Activated CD4-positive, CD25-positive, alpha-beta regulatory T cell treated with anti-CD3 and anti-CD28 coated beads, Interleukin-2, amount 50 U/mL, for 16 hours (primary cell): ENCODE results near the gene CDH2.

Source experiments
- DNase-seq: peaks from one replicate; pipeline ENCODE4 v3.0.0-alpha.2; 2020; ENCODE audit warnings: low read depth, low spot score

Gene CDH2

DNA sequence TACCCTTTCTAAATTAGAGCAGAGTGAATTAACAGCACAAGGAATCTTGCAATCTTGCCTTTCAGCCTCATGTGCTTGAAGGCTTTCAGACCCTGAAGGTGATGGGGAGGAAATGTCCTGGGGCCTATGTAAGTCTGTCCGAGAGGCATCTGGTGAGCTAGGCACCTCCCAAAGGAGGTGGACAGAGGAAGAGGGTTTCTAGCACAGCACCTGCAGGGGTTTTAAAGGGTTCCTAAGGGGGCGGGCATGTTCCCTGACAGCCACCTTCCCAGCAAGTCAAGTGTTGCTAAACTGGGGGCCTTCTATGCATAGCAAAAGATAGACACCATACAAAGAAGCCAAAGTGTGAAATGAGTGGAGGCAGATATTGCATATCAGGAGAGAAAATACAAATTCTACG lies 88.5 kb downstream of the CDH2 start:
- no peak for DNase-seq

GRCh38 chr18:28086670-28087552 lies 90.0 kb downstream of the CDH2 start:
- DNase-seq, result no peak

- no peak for DNase-seq
Measured at GRCh38 chr18:28081516-28081915, 95.4 kb downstream of the CDH2 start.

GRCh38 chr18:28080876-28081300 lies 96.0 kb downstream of the CDH2 start:
- no peak for DNase-seq

- DNase-seq, result no peak
Measured at GRCh38 chr18:28079883-28080282, 97.0 kb downstream of the CDH2 start.

DNA sequence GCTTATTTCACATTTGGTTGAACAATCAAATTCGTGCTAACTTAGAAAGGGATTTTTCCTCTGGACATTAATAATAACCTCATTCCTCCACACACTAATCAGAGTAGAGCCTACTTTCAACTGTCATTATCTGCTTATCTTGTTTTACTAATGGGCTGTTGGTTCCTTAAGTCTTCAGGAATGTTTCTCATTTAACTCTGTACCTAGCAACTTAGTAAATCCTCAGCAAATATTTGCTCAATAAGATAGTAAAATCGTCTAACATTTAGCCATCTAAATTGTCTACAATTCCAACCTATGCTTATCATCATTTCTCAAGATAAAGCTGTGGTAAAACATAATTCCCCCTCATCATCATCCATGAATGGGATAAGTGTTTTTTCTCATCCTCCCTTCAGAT lies 98.1 kb downstream of the CDH2 start:
- no peak for DNase-seq

GRCh38 chr18:28078298-28078697 lies 98.6 kb downstream of the CDH2 start:
- DNase-seq, result no peak

DNA sequence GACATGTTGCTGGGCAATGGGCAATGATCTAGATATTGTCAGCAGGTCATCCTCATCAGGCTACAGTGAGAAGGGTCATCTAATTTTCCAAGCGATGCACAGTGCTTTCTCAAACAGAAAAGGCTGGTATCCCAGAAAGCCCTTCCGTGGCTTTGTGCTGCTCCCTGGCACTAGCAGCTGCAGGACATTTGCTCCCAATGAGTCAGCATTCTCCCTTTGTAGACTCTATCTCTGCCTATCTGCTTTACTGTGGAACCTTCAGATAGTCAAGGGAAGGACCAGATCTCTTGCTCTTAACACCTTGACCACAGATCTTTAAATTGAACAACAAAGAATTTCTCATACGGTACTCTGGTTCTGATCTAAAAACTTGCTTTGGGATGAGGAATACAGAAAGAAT lies 101.4 kb downstream of the CDH2 start:
- DNase-seq, result no peak

- no peak for DNase-seq
Measured at GRCh38 chr18:28074076-28074475, 102.9 kb downstream of the CDH2 start.

GRCh38 chr18:28073658-28074057 lies 103.3 kb downstream of the CDH2 start:
- DNase-seq, result no peak

- no peak for DNase-seq
Measured at GRCh38 chr18:28071199-28071598, 105.7 kb downstream of the CDH2 start.

GRCh38 chr18:28068207-28068606 lies 108.7 kb downstream of the CDH2 start:
- DNase-seq, result no peak

- no peak for DNase-seq
Measured at GRCh38 chr18:28067346-28067745, 109.6 kb downstream of the CDH2 start.

DNA sequence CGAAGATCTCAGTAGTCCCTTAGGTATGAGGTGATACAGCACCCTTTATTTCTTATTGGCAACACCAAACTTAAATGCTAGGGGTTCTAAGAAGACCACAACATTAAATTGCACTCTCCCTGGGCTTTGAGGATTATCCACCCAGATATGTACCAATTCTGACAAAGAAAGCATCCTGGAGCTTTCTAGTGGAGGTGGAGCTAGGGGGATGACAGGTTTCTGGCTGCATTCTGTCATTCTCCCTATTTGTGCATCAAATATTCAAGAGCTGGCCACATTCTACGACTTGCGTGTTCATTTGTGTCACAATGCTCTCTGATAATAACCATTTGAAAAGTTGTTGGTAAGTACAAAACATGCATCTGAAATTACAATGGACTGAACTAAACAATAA lies 111.1 kb downstream of the CDH2 start:
- no peak for DNase-seq

DNA sequence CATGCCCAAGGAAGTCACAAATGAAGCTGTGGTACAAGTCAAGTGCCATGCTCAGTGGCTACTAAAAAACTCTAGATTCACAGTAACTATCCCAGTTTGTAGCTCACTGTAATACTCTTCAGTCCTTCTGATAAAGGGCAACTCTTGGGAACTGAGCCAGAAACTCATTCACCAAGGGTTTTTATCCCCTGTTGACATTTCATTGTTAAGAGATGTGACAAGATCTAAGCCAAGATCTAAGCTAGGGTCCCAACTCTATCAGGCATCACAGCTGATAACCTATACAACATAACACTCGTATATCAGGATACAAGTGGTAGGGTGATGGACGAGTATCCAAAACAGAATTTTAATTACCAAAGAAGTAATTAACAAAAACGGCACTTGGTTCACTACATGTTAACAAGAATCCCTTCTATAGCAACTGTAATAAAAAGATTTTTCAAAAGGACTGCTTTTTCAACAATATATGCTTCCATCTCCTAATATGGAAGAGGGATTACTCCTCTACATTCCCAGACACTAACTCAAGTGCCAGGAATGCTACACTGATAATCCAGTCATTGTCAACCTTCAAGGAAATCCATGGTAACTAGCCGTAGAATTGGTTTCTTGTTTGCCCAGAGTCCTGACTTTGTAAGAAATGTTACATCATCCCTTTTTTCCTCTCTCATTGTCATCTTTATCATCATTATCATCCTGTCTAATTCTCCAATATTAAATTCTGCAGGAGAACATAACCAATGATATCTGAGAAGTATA lies 111.7 kb downstream of the CDH2 start:
- no peak for DNase-seq

DNA sequence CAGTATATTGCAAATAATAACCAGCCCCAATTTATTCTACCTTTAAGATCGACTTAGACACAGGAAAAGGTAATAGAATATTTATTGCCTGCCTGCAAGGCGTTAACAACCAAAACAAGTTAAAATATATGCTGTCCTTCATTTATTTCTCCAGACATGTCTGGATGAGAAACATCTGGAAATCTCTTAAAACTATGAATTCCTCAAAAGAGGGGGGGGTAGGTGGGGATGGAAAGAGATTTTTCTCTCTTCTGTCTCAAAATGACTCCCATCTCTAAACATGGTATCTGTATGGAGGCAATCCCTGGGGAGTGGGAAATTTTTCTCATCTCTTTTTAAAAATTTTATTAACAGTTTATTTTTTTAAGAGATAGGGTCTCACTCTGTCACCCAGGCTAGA lies 113.0 kb downstream of the CDH2 start:
- DNase-seq, result no peak

DNA sequence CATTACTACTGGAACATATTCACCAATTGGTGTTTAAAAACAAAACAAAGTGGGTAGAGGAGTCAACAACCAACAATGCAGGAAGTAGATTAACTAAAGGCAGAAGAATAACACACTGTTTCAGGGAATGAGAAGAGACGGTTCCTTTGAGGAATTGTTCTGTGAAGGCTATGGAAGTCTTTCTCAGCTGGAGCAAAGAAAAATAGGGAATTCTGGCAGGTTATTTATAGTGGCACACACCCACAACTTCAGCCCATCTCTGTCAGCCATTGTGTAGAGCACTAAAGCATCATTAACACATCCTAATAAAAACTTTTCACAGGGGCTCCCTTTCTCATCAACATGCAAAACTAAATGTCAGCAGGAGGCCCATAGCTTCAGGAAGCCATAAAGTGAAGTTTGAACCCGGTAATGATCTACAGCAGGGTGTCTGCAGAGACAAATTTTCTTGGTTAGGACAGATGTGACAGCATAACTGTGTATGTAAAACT lies 113.6 kb downstream of the CDH2 start:
- no peak for DNase-seq

GRCh38 chr18:28062443-28062842 lies 114.5 kb downstream of the CDH2 start:
- no peak for DNase-seq

DNA sequence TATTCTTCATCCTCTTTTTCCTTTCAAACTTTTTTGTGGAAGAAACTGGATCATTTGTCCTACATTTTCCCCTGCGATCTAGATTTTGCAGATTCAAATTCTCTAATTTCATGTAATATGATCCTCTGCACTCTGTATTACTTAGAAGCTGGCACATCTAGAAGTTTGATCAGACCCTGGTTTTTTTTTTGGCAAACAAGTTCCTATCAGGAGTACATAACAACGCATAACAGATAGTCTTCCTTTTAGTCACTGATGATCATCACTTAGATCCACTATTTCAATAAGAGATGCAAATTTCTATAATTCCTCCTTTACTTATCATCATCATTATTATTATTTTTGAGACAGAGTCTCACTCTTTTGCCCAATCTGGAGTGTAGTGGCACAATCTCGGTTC lies 117.1 kb downstream of the CDH2 start:
- no peak for DNase-seq

DNA sequence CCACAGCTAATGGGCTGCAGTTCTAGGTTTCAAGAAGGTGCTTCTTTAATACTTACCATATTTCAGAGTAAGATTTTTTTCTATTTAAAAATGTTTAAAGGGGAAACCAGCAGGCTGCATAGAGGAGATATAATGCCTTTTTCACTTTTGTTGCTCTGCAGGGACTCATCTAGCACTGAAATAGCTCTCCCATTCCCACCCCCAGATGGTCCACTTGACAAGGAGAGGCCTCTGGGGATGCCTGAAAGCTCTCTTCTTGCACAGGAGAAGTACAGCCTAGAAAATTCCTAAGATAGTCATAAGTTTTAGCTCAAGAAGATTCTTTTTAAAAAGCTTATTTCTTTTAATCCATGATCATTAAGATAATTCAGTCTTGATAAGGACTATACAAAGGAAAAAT lies 126.4 kb downstream of the CDH2 start:
- no peak for DNase-seq

DNA sequence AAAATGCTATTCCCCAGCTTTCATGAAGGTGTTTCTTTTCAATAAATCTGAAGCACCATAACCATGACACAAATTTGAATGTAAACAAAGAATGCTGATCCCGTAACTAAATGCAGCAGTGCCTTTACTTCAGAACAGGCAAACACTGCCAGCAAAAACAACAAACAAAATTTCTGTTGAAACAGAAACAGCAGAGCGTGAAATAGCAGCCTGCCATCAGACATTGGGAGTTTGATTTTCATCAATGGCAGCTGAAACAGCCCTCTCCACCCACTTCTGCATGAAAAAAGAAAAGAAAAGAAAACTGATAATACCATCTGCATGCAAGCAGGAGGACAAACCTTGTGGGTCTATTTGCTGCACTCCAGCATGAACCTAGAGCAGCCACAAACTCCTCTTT lies 128.3 kb downstream of the CDH2 start:
- DNase-seq, result no peak

GRCh38 chr18:28045880-28046279 lies 131.1 kb downstream of the CDH2 start:
- DNase-seq, result no peak
